Measurements from ENCODE around the gene PWWP3B. TPM values are rescaled to one million over a fixed set of nuclear protein-coding genes. Genes with fewer than 3 reads are reported as not detected.

PWWP3B gene
- polyA plus RNA-seq, 1 of the 3 experiments (the other 2 are of a cell fraction): not detected

GRCh38 chrX:106203315-106203714 lies 35.2 kb downstream of the PWWP3B start:
- Histone ChIP-seq H3K4me3 (ENCODE audit: low read depth in 2 of 2, low read length in 1 of 2) (no peak overlapping the region), H3K27me3 (ENCODE audit: insufficient read depth) (no peaks in the 10 kb centered on the region; the same call in 1 of the 2 replicates), H2AFZ (ENCODE audit: low read depth) (no peak overlapping the region), H3K4me2 (no peak overlapping the region), H3F3A (replicated peaks; ENCODE audit: insufficient read depth) (no peaks in the 10 kb centered on the region), H3K9me3 (no peaks in the 10 kb centered on the region), H3K79me2 (ENCODE audit: insufficient read depth) (no peaks in the 10 kb centered on the region), H3K4me1 (ENCODE audit: control insufficient read depth in 1 of 2, insufficient read depth in 2 of 2, low read depth in 1 of 2, low read length in 1 of 2) (no peaks in the 10 kb centered on the region), H3K9me2 (no peaks in the 10 kb centered on the region), H3K9ac (no peak overlapping the region), H3K36me3 (replicated peaks in 1 of 2; ENCODE audit: control insufficient read depth in 1 of 2, insufficient read depth in 2 of 2, low read length in 1 of 2) (no peaks in the 10 kb centered on the region), H4K20me1 (ENCODE audit: insufficient read depth) (no peaks in the 10 kb centered on the region), H3K27ac (ENCODE audit: low read depth in 2 of 2, low read length in 1 of 2) (no peak overlapping the region)
- ChIA-PET POLR2A (no interaction called here), CTCF (no interaction called here)
- TF ChIP-seq CHD2 (IDR thresholded peaks at IDR 0.05; ENCODE audit: low read length, partially characterized antibody) (no peak), FOXJ3 (CRISPR knock-in tag; IDR thresholded peaks at IDR 0.05) (no peak), USF1 (IDR thresholded peaks at IDR 0.05; ENCODE audit: borderline replicate concordance, low read depth) (no peak), IRF3 (IDR thresholded peaks at IDR 0.05; ENCODE audit: low read depth, low read length) (no peak), EZH2phosphoT487 (IDR thresholded peaks at IDR 0.05; ENCODE audit: borderline replicate concordance, low read depth) (no peak), CTCF (IDR thresholded peaks at IDR 0.05) (no peak), TCF12 (IDR thresholded peaks at IDR 0.05) (no peak), MXI1 (IDR thresholded peaks at IDR 0.05; ENCODE audit: low read depth, low read length) (no peak), GATA2 (CRISPR knock-in tag; IDR thresholded peaks at IDR 0.05) (no peak), REST (IDR thresholded peaks at IDR 0.05; ENCODE audit: low read depth, low read length) (no peak), RAD21 (IDR thresholded peaks at IDR 0.05; ENCODE audit: low read length) (no peak), NFIC (IDR thresholded peaks at IDR 0.05; ENCODE audit: borderline replicate concordance) (no peak), NRF1 (IDR thresholded peaks at IDR 0.05; ENCODE audit: low read depth, low read length) (no peak)
- no peak for DNase-seq

Data from SK-N-SH (cell line).